HG03571 (cell line): ENCODE measurements around the gene C4orf36.

ENCODE experiments used
- ATAC-seq: cut with Tn5 transposase; IDR thresholded peaks from one replicate; pipeline ENCODE4 v1.9.1; 2021; ENCODE audit not compliant: unreplicated experiment

C4orf36 gene, protein sequence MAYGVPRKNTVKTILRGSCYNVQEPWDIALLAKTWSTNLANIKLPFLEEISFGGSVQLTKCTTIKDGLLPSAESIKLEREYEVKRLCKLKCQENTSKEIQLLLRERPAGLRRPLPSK

DNA sequence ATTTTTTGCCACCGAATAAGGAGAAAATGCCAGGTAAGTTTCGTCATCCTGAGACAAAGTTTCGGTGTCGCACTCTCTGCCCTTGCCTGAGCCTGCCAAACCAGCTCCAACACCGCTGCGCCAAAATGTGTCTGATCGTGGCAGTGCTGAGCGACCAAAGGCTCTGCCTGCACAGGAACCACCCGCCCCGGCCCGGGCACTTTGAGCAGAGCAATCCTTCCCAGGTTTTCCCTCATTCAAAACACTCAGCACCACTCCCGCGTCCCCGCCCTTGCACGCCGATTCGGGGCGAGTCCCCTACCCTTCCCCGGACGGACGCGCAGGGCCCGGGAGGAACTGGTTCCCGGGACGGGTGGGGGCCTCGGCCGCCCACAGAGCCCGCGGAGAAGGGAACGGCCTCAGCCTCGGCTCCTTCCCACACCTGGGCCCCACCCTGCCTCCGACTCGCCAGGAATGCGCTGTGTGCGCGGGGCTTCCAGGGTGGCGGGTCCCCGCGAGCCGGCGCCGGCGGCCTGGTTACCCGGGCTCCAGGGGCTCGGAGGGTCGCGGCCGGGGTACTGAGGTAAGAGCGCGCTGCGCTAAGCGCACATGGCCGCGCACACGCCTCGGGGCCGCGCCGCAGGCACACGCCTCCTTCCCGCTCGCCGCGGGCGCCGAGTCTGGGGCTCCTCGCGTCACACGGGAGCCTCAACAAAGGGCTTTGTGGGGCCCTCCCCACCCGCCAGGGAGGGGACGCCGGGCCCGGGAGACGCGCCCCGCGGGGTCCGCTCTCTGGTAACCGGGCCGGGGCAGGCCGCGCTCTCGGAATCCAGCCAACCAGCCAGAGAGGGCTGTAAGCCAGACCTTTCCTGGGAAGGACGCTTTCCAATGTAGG is at the start of gene C4orf36:
TSS of gene C4orf36 (minus strand) at position 661 of the 874 bp plus-strand sequence. CDS start 902 bp downstream, outside the sequence.
- ATAC-seq: peak; percentile 60

DNA sequence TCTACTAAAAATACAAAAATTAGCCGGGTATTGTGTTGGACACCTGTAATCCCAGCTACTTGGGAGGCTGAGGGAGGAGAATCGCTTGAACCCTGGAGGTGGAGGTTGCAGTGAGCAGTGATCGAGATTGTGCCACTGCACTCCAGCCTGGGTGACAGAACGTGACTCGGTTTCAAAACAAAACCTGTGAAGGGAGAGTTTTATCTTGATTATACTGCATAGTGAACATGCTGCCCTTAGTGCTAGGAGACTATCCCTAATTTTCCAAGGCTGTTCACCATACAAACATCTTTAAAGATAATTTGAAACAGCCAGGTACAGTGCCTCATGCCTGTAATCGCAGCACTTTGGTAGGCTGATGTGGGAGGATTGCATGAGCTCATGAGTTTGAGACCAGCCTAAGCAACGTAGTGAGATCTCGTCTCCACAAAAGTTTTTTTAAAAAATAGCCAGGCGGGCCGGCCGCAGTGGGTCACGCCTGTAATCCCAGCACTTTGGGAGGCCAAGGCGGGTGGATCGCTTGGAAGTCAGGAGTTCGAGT is 48.8 kb upstream of the C4orf36 start:
- no peak for ATAC-seq

DNA sequence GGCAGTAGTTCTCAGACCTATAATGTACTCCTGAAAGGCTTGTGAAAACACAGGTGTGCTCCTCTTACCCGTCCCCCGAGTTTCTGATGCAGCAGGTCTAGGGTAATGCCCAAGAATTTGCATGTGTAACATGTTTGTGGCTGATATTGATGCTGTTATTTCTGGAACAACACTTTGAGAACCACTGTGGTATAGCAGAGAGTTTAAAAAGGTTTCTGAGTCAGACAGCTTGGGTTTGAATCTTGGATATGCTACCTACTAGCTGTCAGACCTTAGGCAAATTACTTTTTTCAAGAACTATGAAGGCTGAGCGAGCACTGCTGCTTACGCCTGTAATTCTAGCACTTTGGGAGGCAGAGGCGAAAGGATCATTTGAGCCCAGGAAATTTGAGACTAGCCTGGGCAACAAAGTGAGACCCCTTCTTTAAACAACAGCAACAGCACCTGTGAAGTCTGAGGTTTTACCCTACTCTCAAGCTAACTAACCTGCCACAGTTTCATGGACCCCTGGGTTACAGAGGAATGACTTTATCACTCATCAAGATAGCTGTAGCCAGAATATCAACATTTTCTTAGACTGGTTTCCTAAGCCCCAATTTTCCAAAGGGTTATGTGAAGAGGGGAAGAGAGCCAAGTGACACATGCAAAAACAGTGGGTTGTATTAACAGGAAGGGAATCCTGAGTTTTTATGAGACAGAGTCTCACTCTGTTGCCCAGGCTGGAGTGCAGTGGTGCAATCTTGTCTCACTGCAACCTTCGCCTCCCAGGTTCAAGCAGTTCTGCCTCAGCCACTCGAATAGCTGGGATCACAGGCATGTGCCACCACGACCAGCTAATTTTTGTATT is 47.7 kb upstream of the C4orf36 start:
- ATAC-seq: peak; percentile 50

DNA sequence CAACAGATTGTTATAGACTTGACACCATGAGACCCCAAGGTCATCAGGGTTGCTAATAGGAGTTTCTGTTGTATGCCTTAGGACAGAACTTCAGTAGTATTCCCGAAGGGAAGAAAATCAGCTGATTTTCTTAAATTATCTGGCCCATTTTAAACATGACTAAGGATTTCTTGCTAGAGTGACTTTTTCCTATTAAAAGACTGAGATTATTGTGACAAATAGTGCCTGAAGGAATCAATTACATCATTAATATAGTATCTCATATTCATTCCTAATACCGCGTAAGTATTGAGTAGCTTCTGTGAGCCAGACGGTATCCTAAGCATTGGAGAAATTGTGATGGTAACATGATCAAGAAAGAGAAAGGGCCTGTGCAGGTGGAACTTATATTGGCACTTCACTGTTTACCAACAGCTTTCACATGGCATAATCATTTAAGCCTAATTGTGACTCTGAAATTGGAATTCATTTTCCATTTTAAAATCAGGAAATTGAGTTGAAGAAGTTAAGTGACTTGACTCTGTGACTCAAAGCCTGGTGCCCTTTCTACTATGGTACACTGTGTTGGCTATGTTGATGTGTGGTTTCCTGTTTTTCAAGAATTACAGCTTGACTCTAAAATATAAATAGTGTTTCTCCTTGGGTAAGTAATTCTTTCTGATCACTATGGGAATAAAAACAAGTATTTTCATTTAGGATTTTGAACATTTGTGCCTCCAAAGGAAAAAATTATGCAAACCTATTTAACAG is 46.7 kb upstream of the C4orf36 start:
- no peak for ATAC-seq

DNA sequence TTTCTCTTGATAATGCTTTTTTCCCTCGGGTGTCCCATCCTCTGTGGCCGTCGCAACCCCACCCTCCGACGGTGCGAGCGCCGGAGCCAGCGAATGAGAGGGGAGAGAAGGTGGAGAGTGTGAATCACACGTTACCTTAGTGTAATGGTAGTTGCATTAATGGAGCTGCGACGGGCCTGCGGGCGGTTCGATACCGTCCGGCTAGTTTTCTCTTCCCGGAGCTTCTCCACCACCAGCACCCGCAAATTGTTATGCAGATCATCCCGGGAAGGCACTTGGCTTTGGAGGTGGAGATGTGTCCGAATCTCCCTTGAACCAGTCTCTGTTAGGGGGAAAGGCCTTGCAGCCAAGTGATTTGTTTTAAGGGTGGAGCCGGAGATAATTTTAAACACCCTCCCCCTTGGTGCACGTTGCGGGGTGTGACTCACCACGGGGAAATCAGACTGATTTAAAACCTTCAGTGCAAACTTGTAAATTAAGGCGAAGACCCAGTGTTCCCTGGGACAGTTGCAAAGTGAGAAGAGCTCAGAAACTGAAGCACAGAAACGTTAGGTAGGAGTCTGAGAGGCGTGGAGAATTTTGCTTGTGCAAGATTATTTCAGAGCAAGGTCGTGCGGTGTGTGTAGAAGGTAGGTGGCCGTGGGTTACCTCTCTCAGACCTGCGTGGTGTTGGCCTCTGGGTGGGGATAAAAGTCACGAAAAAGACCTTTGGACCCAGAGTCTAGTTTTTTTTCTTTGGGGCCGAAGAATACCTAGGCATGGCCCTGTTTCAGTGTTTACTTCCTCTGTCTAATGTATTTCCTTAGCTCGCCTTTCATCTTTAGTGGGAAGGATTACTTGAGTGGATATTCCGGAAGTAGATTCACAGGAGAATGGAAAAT is 43.9 kb upstream of the C4orf36 start:
- peak; percentile 22 for ATAC-seq

DNA sequence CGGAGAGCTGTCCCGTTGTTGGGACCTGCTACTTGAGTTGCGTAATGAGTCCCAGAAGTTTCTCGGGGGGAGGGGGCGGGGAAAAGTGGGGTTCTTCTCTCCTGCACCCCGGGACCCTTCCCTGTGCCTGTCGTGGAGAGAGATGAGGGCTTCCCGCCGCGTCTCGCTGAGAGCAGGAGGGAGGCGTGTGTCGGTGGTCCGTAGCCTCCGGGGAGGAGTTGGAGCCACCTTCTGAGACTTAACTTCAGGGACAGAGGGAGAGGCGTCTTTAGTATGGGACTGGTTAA is 43.3 kb upstream of the C4orf36 start:
- ATAC-seq: no peak

DNA sequence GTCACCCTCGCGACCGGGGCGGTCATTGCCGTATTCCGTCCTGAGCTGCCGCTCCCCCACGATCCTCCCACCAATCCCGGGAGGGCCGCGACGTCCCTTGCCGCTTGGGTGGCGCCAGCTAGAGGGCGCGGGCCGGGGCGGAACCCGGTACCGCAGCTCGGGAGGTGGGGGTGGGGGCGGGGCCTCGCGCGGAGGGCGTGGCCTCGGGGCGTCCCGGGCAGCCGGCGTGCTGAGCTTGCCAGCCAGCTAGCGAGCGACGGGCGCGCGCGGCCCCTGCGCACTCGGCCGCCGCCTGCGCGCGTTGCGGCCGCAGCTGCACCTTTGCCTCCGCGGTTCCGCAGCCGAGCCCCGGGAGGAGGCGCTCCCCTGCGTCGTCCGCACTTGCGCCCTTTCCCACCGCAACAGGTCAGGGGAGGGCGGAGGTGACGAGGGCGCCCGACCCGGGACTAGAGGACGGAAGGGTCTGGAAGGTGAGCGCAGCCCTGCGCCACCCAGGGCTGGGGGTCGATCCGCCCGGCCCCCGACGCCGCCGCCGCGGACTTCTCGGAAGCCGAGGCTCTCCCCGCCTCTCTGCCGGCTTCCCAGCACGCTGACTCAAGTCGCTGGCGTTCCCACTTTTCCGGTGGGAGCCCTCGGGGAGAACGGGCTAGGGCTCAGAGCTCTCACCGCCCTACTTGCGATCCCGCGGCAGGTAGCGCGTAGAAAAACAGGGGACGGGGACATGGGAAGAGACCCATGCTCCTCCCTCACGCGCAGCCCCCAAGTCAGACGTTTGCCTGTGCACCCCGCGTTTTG is 42.7 kb upstream of the C4orf36 start, which contains the start of gene AFF1:
TSS of gene AFF1 (plus strand) at position 241 of the 795 bp plus-strand sequence. CDS start 13,523 bp downstream, outside the sequence.
- ATAC-seq: peak; percentile 42

DNA sequence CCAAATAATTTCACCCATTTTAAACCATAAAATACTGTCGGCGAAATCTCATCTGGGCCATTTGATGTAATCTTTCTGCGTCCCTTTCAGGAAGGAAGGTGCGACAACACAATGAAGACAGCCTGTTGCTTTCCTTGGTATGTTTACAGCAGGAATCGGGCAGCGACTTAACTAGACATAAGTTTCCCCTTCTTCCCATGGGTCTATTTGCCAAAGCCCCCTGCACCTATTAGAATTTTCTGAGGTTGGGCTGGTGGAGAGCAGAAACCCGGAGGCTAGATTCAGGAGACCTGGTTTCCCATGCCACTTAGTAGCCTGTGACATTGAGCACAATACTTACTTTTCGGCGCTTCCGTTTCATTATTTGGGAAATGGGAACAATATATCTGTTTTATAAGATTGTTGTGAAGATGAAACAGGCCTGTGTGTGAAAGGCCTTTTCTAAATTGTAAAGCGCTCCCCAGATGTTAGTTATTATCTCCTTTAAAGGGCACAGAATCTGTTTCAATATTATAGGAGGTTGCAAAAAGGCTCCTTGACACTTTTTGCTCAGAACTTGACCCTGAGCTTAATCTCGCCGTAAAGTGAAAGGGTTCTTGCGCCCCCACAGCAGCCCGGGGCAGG is 42.0 kb upstream of the C4orf36 start:
- no peak for ATAC-seq

DNA sequence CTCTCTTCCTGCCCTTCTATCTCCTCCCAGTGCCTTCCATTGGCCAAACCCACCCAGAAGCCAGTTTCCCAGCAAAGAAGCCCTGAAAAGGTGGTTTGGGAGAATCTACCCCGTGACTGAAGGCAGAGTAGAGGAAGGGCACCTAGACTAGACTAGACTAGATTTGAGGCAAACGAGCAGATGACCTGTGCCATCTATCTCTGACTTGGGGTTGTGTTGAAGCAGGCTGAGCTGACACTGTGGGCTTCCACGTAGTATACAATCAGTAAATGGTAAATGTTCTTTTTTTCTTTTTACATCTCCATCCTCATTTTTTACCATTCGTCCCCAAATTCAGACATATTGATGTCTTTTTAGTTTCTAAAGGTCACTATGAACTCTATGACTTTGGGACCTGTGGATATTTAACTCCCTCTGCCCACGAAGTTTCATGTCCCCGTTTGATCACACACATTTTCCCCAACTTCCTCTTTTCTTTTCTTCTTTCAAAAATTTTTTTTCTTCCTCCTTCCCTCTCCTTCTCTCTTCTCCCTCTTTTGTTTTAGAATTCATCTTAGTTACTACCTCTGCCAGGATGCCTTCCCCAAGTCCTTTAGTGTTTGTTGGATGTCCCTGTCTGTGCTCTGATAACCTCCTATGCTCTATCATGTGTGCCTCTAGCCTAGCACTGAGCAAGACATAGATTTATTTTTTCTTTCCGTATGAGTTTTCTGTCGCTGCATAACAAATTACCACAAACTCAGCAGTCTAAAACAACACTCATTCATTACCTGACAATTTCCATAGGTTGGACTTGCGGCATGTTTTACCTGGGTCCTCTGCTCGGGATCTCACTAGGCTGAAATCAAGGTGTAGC is 36.4 kb upstream of the C4orf36 start:
- ATAC-seq: no peak

DNA sequence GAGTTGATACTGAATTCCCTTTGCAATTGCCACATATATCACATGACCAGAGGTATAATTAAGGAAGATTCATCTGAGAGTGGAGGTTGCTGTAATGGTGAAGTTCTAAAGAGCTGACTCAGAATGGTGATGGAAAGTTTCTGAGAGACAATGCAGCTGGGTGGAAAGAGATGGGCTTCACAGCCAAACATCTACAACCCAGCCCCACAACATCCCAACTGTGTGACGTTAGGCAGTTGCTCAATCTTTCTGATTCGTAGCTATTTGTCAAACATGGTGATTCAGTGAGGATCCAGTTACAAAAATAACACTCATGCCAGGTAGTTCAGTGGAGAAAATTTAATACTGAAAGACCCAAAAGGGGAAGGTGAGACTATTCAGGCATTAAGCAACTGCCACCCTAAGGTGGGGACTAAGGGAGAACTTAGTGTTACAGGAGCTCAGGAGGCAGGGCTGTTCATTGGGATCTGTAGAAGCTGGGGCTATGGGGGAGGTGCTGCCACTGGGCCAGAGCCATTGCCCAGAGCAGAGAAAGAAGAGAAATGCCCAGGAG is 35.7 kb upstream of the C4orf36 start:
- ATAC-seq: no peak

DNA sequence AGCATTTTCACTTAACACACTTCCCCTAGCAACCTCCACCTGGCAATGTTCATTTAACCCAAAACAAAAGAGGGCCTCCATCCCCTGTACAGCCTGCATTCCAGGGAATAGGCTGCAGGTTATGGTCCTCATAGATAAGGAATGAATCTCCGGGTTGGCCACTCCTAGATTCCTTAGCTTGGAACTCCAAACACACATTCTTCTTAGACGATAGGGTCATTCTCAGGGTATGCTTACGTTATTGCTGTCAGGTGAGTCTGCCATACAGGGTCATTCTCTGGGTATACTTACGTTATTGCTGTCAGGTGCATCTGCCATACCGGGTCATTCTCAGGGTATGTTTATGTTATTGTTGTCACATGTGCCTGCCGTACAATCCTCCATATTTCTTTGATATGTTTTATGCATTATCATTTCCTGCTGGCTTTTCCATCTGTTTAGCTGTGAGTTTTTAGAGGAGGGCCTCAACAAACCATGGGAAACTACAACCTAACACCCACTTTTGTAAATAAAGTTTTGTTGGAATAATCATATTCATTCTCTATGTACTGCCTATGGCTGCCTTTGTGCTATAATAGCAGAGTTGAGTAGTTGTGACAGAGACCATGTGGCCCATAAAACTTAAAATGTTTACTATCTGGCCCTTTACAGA is 34.3 kb upstream of the C4orf36 start:
- no peak for ATAC-seq

DNA sequence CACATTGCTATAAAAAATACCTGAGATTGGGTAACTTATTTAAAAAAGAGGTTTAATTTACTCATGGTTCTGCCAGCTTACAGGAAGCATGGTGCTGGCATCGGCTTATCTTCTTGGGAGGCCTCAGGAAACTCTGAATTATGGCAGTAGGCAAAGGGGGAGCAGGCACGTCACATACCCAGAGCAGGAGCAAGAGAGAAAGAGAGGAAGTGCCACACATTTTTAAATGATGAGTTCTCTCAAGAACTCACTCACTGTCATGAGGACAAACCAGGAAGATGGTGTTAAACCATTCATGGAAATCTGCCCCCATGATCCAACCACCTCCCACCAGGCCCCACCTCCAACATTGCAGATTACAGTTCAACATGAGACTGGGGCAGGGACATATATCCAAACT is 32.6 kb upstream of the C4orf36 start:
- ATAC-seq: no peak

DNA sequence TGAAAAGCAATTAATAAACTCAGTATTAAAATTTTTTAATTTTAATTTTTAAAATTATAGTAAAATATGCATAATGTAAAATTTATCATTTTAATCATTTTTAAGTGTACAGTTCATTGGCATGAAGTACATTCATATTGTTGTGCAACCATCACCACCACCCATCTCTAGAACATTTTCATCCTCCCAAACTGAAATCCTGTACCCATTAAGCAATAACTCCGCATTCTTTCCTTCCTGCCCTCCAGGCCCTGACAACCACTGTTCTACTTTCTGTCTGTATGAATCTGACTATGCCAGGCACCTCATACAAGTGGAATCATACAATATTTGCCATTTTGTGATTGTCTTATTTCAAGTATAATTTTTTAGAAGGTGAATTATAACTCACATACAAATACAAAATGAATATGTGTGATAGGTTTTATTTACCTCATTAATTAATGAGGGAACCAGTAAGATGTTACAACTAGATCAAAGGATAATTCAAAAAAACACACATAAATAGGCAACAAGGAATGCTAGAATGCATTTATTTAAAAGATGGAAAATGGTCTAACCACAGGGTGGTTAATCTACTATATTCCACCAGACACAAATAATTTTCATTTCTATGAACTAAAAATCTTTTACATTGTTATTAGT is 29.5 kb upstream of the C4orf36 start:
- no peak for ATAC-seq

DNA sequence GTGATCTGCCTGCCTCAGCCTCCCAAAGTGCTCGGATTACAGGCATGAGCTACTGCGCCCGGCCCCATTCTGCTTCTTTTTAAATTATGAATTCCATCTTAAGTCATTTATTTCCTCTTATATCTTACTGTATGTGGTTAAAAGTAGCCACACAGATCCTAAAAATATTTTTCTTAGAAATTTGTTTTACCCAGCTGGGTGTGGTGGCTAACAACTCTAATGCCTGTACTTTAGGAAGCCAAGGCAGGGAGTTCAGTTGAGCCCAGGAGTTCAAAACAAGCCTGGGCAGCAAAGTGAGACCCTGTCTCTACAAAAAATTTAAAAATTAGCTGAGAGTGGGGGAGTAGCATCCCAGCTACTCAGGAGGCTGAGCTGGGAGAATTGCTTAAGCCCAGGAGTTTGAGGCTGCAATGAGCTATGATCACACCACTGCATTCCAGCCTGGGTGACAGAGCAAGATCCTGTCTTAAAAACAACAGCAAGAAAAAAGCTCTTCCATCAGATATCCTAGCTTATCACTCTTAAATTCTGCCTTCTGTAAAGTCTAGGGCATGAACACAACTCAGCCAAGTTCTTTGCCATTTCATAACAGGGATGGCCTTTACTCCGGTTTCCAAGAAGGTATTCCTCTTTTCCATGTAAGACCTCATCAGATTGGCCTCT is 27.5 kb upstream of the C4orf36 start:
- no peak for ATAC-seq

DNA sequence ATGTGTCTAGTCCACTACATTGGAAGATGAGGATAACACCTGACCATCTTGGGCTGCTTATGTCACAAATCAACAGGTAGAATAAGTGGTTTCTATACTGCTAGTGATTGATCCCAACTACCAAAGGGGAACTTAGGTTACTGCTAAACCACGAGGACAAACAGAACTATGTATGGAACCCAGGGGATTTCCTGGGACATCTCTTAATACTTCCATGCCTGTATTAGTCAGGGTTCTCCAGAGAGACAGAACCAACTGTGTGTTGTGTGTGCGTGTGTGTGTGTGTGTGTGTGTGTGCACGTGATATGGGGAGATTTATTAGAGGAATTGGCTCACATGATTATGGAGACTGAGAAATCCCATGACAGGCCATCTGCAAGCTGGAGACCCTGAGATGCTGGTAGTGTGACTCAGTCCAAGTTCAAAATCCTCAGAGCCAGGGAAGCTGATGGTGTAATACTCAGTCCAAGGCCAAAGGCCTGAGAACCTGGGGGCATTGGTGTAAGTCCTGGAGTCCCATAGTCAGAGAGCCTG is 26.4 kb upstream of the C4orf36 start:
- no peak for ATAC-seq
